HG03045 (cell line): Measurements from ENCODE around the gene MBP.

Experiments
- ATAC-seq: cut with Tn5 transposase; IDR thresholded peaks from one replicate; pipeline ENCODE4 v1.9.1; 2021; ENCODE audit warnings: mild to moderate bottlenecking, moderate library complexity; ENCODE audit not compliant: unreplicated experiment

Gene MBP

DNA sequence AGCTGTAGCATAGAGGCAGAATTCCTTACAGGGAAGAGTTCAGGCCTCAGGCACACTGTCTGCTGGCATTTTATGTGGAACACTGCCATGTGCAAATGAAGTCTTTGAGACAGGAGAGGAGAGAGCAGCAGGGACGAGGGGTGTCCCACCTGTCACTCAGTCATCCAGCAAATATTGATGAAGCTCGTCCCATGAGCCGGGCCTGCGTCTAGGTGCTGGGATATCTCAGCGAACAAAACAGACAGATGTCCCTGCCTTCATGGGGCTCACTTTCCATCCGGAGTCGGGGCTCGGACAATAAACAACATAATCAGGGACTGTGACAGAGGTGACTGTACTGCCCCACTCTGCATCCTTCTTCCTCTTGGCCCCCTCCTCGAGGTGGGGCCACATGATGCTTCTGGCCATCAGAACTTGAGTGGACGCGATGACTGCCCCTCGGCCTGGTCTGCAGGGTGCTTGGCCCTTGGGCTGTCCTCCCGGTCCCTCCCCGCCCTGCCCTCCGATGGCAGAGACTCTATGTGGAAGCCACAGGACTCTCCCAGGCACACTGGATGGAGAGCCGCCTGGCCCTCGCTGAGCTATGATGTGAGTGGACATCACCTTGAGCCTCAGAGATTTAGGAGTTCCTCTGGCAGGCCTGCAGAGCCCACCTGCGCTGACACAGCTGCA, 78.8 kb downstream of the MBP start:
- ATAC-seq = no peak

DNA sequence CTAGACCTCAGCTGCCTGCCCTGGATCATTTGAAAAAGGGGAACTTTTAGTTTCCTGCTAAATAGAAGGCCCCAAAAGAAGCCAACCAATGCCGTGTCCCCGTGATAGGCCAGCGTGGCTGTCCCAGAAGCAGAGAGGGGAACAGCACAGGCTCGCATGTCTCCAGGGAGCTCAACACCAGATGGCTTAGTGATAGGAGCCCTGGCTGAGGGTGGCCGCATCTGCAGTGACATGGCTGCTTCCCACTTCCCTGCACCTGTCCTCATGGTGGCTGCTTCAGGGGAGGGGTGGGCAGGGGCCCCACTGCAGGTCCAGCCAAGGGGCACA, 79.6 kb downstream of the MBP start:
- no peak for ATAC-seq

DNA sequence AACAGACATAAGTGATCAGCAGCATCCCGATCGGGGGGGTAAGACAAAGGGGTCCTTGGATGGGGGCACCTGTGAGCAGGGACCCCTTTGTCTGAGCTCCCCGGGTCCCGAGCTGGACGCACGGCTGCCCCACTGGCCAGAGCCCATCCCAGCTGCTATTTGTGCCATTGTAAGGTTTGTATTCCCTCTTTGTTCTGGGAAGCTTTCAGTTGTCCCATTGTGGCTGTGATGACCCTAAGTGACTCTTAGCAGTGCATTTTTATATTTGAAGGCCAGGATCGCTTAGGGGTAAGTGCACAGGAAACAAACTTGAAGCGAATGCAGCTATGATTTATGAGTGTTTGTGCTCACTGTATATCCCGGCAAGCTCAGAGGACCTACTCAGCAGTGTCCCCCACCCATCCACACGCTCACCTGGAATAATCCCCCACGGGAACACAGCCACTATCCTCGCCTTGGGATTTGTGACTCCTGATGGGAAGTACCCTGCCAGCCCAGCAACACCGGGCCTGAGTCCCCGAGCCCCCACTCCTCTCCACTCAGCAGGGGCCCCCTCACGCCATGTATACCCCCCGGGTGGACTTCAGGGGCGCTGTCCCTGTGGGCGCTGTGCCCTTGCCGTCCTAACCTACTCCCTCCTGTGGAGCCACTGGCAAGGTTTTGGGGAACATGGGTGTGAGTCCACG, 80.1 kb downstream of the MBP start:
- ATAC-seq = no peak

GRCh38 chr18:77051581-77052296, 80.8 kb downstream of the MBP start:
- no peak for ATAC-seq

DNA sequence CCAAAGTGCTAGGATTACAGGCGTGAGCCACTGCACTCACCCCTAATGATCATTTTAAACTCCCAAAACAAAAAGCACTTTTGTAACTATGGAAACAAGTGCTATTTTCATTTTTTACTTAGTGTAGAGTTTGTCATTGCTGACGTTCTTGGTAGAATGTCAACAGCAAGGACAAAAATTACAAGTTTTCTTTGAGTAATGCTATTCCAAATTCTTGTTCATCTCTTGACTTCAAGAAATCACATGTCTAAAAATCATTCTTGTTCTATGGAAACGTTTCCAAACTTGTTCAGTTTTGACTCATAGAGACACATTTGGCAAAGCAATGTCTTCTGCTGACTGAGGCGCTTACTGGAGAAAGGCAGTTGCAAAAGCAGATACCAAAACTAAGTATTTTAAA, 82.6 kb downstream of the MBP start:
- no peak for ATAC-seq

DNA sequence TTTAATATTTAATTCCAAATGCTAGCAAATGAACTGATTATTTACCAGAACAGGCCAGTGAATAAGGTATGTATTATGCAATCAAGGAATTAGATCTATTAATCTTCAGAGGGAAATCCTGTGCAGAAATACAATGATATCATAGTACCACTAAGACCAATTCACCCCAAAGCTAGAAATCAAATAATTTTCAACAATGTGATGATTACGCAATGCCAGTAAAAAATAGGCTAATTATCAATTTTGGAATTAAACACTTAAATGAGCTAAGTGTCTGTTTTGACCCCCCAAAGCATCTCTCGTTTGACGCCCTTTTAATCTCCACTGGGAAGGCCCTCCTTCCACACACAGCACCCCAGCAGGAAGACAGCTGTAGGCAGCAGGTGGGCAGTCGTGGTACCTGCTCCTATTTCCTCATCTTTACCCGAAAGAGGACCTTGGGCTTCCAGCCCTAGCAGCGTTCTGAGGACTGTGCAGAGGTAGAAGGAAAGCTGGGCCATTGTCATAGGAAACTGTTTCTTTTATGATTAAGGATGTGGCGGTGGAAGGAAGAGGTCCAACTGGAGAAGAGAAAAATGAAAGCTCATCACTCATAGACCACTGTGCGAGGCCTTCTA, 84.7 kb downstream of the MBP start:
- ATAC-seq = no peak

DNA sequence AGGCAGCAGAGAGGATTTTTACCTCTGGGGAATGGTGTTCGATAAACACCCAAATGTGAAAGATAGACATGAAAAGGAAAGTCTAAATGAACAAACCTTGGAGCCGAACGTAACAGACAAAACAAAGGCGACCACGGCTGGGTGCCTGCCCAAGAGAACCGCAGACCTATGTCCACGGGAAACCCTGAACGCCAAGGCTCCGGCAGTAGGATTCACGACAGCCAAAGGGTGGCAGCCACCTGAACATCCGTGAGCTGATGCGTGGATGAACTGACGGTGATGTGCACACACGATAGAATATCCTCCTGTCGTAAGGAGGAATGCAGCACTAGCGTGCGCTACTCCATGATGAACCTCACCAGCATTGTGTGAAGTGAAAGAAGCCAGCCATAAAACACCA, 85.6 kb downstream of the MBP start:
- no peak for ATAC-seq

- no peak for ATAC-seq
Observed at GRCh38 chr18:77046409-77046808, 86.2 kb downstream of the MBP start.

GRCh38 chr18:77045677-77046076, 86.9 kb downstream of the MBP start:
- no peak for ATAC-seq

- no peak for ATAC-seq
Observed at GRCh38 chr18:77044866-77045664, 87.5 kb downstream of the MBP start.

DNA sequence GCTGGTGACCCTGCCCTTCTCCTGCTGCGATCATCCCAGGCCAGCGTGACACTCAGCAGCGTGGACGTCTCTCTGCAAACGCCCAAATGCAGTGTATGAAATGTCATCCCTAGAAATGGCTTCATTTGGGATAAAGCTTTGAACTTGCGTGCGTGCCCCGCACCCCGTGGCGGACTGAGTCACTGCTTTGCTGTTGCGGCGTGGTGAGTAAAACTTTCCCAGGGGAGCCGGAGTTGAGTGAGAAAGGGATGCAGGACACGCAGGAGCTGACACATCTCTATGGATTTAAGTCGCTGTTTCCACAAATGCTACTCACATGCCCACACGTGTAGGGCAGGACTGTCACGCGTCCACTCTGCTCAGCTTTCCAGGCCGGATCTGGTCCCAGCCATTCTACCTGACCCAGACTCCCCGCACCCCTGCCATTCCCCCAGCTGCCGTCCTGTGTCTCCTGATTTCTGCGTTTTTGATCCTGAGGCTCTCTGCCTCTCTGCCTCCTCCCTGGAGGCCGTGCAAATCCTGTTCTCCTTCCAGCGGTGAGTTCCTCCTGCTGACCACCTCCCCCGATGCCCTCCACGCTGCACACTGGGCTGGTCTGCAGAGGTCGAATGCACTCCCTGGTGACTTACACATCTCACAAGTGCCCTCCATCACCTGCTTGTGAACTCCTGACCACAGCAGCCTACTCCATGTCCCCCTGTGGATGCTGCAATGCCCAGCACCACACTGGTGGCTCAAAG, 88.9 kb downstream of the MBP start:
- ATAC-seq = no peak

- no peak for ATAC-seq
Observed at GRCh38 chr18:77042583-77042982, 90.0 kb downstream of the MBP start.

DNA sequence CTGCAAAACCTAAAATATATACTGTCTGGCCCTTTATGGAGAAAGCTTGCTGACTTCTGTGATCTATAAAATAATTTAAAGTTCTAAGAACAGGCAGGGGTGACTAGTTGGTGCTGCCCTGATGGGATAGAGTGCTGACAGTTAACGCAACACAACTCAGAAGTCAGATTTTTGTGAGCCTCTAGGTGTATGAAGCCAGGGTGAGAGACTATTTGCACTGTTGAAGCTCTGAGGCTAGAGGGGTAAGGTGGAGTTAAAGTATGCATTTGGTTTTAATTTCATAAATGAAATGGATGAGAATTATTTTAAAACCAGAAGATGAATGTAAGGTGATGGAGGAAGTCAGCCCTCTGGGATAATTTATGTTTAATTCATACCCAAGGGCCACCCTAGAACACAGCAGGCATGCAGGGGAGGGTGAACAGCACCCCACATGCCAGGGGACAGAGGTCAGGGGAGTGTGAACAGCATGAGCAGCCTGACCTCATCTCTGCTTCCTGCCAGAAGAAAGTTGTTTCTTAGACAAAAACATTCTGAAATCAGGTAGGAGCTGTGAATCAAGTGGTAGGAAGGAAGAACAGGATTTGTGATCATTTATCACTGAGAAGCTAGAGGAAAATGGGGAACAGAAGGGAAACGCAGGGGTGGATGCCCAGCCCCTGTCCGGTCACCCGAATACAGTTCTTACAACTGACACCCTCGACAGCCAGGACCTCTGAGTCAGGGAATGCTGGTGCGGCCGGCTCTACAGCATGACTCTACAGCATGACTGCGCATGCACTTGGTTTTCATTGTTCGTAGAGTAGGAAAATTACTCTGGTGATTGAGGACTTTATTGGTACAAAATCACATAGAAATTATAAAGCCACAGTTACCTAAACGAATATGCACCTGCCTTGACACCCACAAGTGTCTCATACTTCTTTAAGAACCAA, 93.1 kb downstream of the MBP start:
- no peak for ATAC-seq

- ATAC-seq = no peak
Observed at GRCh38 chr18:77038182-77038858, 94.3 kb downstream of the MBP start.

DNA sequence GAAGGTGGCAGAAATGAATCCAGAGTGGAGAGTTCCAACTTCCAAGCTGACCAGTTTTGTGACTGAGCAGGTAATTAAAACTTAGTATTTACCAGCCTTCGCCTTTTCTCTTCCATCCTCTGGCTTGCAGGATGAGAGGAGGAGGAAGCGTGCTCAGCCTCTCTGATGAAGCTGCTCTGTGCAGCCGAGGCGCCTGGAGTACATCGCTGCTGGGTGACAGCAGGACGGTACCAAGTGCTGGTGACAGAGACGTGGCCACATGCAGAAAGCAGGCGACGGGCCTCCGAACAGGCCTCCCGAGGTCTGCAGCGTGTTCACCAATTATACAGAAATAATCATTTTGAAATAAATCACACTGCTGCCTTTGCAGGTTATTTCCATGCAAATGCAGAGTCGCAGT, 95.0 kb downstream of the MBP start:
- ATAC-seq = no peak

GRCh38 chr18:77035380-77036187, 97.0 kb downstream of the MBP start:
- ATAC-seq = no peak

DNA sequence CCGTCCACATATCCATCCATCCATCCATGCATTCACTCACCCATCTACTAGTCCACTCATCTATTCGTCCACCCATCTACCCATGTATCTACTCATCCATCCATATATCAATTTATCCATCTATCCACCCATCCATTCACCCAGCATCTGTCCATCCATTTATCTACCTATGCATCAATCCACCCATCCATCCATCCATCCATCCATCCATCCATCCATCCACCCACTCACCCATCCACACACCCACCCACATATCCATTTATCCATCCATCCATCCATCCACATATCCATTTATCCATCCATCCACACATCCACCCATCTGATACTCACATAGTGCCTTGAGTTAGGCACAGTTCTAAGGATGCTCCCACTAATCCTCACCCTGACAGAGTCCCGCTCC, 99.0 kb downstream of the MBP start:
- ATAC-seq = no peak

DNA sequence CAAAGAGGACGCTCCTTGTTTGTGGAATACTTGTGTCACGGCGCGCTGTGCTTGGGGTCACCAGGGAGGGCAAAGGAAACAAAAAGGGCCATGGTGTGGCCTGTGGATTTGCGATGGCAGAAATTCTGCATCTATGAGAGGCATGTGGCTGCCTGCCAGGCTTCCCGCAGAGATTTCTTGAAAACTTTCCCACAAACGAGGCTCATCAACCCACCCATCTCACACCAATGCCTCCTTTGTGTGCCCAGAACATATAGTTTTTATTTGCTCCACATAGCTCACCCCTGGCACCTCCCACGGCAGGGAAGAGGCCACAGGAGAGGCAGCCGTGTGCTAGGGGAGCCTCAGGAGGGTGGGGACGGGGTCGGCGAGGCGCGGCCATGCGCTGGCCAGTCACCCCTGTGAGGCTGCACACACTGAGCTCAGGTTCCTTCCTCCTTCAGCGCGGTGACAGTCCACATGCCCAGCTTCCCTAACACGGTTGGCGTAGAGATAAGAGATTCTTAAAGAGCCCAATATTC, 100.3 kb downstream of the MBP start:
- ATAC-seq = no peak
